Measurements from ENCODE around the gene RTL5. TPM values are rescaled to one million over a fixed set of nuclear protein-coding genes. Genes with fewer than 3 reads are reported as not detected.

Gene RTL5
- total RNA-seq, 1 donor = 2.2 TPM

- H3K27ac ChIP-seq (ENCODE audit: low read depth, low read length) = no peak overlapping the region
- H3K4me2 ChIP-seq (ENCODE audit: insufficient read depth, low read length) = no peak overlapping the region
- H3K27me3 ChIP-seq (ENCODE audit: insufficient read depth, low read length) = peaks cover 33% of the 10 kb centered on the region
- no peak for DNase-seq (ENCODE audit: insufficient read length, low spot score, missing footprints)
- H3K4me1 ChIP-seq (ENCODE audit: insufficient read depth, low read length) = no peaks in the 10 kb centered on the region
- H3K79me2 ChIP-seq (ENCODE audit: insufficient read depth, low read length) = no peaks in the 10 kb centered on the region
- H3K4me3 ChIP-seq (ENCODE audit: insufficient read depth, low read length) = no peak overlapping the region
- no peaks in the 10 kb centered on the region for H3K9me3 ChIP-seq (ENCODE audit: low read depth, low read length)
- no peak overlapping the region for H2AFZ ChIP-seq (ENCODE audit: low read length)
- H4K20me1 ChIP-seq (ENCODE audit: insufficient read depth, low read length) = peaks cover 5% of the 10 kb centered on the region
- no peaks in the 10 kb centered on the region for H3K36me3 ChIP-seq (ENCODE audit: insufficient read depth, low read length)
- TF ChIP-seq CTCF (IDR thresholded peaks at IDR 0.05; ENCODE audit: extremely low read depth, low read depth, low read length) = no peak
These were observed 50.0 kb downstream of the RTL5 start for GRCh38 chrX:72081605-72082320.

GRCh38 chrX:72080800-72081199 lies 50.9 kb downstream of the RTL5 start:
- Histone ChIP-seq H2AFZ (ENCODE audit: low read length) (no peak overlapping the region), H3K4me1 (ENCODE audit: insufficient read depth, low read length) (no peaks in the 10 kb centered on the region), H3K4me3 (ENCODE audit: insufficient read depth, low read length) (no peak overlapping the region), H3K79me2 (ENCODE audit: insufficient read depth, low read length) (no peaks in the 10 kb centered on the region), H3K27me3 (ENCODE audit: insufficient read depth, low read length) (peaks cover 34% of the 10 kb centered on the region), H3K36me3 (ENCODE audit: insufficient read depth, low read length) (no peaks in the 10 kb centered on the region), H3K4me2 (ENCODE audit: insufficient read depth, low read length) (no peak overlapping the region), H4K20me1 (ENCODE audit: insufficient read depth, low read length) (peaks cover 5% of the 10 kb centered on the region), H3K27ac (ENCODE audit: low read depth, low read length) (no peak overlapping the region), H3K9me3 (ENCODE audit: low read depth, low read length) (no peaks in the 10 kb centered on the region)
- TF ChIP-seq CTCF (IDR thresholded peaks at IDR 0.05; ENCODE audit: extremely low read depth, low read depth, low read length) = no peak
- DNase-seq (ENCODE audit: insufficient read length, low spot score, missing footprints) = no peak

GRCh38 chrX:72080150-72080549 lies 51.6 kb downstream of the RTL5 start:
- H4K20me1 ChIP-seq (ENCODE audit: insufficient read depth, low read length) = peaks cover 5% of the 10 kb centered on the region
- H3K4me1 ChIP-seq (ENCODE audit: insufficient read depth, low read length) = no peaks in the 10 kb centered on the region
- no peaks in the 10 kb centered on the region for H3K36me3 ChIP-seq (ENCODE audit: insufficient read depth, low read length)
- DNase-seq (ENCODE audit: insufficient read length, low spot score, missing footprints) = no peak
- H3K79me2 ChIP-seq (ENCODE audit: insufficient read depth, low read length) = no peaks in the 10 kb centered on the region
- H3K4me3 ChIP-seq (ENCODE audit: insufficient read depth, low read length) = no peak overlapping the region
- H3K27ac ChIP-seq (ENCODE audit: low read depth, low read length) = no peak overlapping the region
- no peak overlapping the region for H3K4me2 ChIP-seq (ENCODE audit: insufficient read depth, low read length)
- peaks cover 40% of the 10 kb centered on the region for H3K27me3 ChIP-seq (ENCODE audit: insufficient read depth, low read length)
- no peaks in the 10 kb centered on the region for H3K9me3 ChIP-seq (ENCODE audit: low read depth, low read length)
- TF ChIP-seq CTCF (IDR thresholded peaks at IDR 0.05; ENCODE audit: extremely low read depth, low read depth, low read length) = no peak
- no peak overlapping the region for H2AFZ ChIP-seq (ENCODE audit: low read length)

GRCh38 chrX:72079607-72080006 lies 52.1 kb downstream of the RTL5 start:
- H3K79me2 ChIP-seq (ENCODE audit: insufficient read depth, low read length) = no peaks in the 10 kb centered on the region
- H3K9me3 ChIP-seq (ENCODE audit: low read depth, low read length) = no peaks in the 10 kb centered on the region
- no peak overlapping the region for H3K4me2 ChIP-seq (ENCODE audit: insufficient read depth, low read length)
- H3K4me3 ChIP-seq (ENCODE audit: insufficient read depth, low read length) = no peak overlapping the region
- H3K27ac ChIP-seq (ENCODE audit: low read depth, low read length) = no peak overlapping the region
- H3K4me1 ChIP-seq (ENCODE audit: insufficient read depth, low read length) = no peaks in the 10 kb centered on the region
- no peaks in the 10 kb centered on the region for H3K36me3 ChIP-seq (ENCODE audit: insufficient read depth, low read length)
- H2AFZ ChIP-seq (ENCODE audit: low read length) = no peak overlapping the region
- DNase-seq (ENCODE audit: insufficient read length, low spot score, missing footprints) = no peak
- H3K27me3 ChIP-seq (ENCODE audit: insufficient read depth, low read length) = peaks cover 45% of the 10 kb centered on the region
- peaks cover 5% of the 10 kb centered on the region for H4K20me1 ChIP-seq (ENCODE audit: insufficient read depth, low read length)
- no peak for TF ChIP-seq CTCF (IDR thresholded peaks at IDR 0.05; ENCODE audit: extremely low read depth, low read depth, low read length)
